EL (cell line): ENCODE measurements around the gene PTPN1.
"Not testable (repeated sequence)": the region's sequence is repeated elsewhere in the genome, so short reads cannot be mapped to it uniquely, and the experiment has no call there.

Experiments used
- DNase-seq: peaks from one replicate; pipeline ENCODE4 v3.0.0-alpha.2; 2016

PTPN1 gene

GRCh38 chr20:50560867-50561266, 50.7 kb downstream of the PTPN1 start:
- DNase-seq, result peak; percentile 30

GRCh38 chr20:50561379-50562078, 51.3 kb downstream of the PTPN1 start:
- DNase-seq, result peak; percentile 98

GRCh38 chr20:50562262-50562701, 52.1 kb downstream of the PTPN1 start:
- no peak for DNase-seq

GRCh38 chr20:50563133-50563944, 53.2 kb downstream of the PTPN1 start:
- no peak for DNase-seq

GRCh38 chr20:50565383-50565782, 55.2 kb downstream of the PTPN1 start:
- no peak for DNase-seq

- no peak for DNase-seq
Observed at GRCh38 chr20:50565871-50566270, 55.7 kb downstream of the PTPN1 start.

- no peak for DNase-seq
Observed at GRCh38 chr20:50567860-50568548, 57.8 kb downstream of the PTPN1 start.

GRCh38 chr20:50568549-50568942, 58.4 kb downstream of the PTPN1 start:
- no peak for DNase-seq

- DNase-seq, result not testable (repeated sequence)
Observed at GRCh38 chr20:50569487-50569863, 59.3 kb downstream of the PTPN1 start.

GRCh38 chr20:50569864-50570836, 60.0 kb downstream of the PTPN1 start:
- peak; percentile 27 for DNase-seq

GRCh38 chr20:50571466-50571865, 61.3 kb downstream of the PTPN1 start:
- DNase-seq, result no peak

- peak; percentile 82 for DNase-seq
Observed at GRCh38 chr20:50572938-50573777, 63.0 kb downstream of the PTPN1 start.

GRCh38 chr20:50574108-50574507, 63.9 kb downstream of the PTPN1 start:
- DNase-seq, result no peak

- no peak for DNase-seq
Observed at GRCh38 chr20:50574586-50574985, 64.4 kb downstream of the PTPN1 start.

GRCh38 chr20:50575865-50576720, 65.9 kb downstream of the PTPN1 start:
- DNase-seq, result peak; percentile 61

- DNase-seq, result no peak
Observed at GRCh38 chr20:50577175-50578018, 67.2 kb downstream of the PTPN1 start.

GRCh38 chr20:50578061-50578777, 68.0 kb downstream of the PTPN1 start:
- DNase-seq, result no peak

- DNase-seq, result no peak
Observed at GRCh38 chr20:50578778-50579165, 68.6 kb downstream of the PTPN1 start.

- DNase-seq, result no peak
Observed at GRCh38 chr20:50579511-50579910, 69.3 kb downstream of the PTPN1 start.
